PFSK-1 (cell line): ENCODE results near the gene HMGB4.

Experiments used
- FOXP2 ChIP-seq: optimal IDR thresholded peaks from 2 replicates; pipeline ENCODE3; 2011; ENCODE audit warnings: borderline replicate concordance, control low read depth, inconsistent platforms; ENCODE audit not compliant: insufficient read depth; ENCODE audit errors: extremely low read length, extremely low read depth
- POLR2AphosphoS5 ChIP-seq: IDR thresholded peaks from 2 replicates; pipeline ENCODE4 v1.6.1; 2012; ENCODE audit warnings: low read depth, mild to moderate bottlenecking, control low read depth, low read length, moderate library complexity
- SIN3A ChIP-seq: IDR thresholded peaks from 2 replicates; pipeline ENCODE4 v1.6.1; 2012; ENCODE audit warnings: mild to moderate bottlenecking, low read length, moderate library complexity, borderline replicate concordance; ENCODE audit not compliant: insufficient read depth
- TAF1 ChIP-seq: IDR thresholded peaks from 2 replicates; pipeline ENCODE4 v1.6.1; 2012; ENCODE audit warnings: low read length, control low read depth, borderline replicate concordance; ENCODE audit not compliant: insufficient read depth
- TF ChIP-seq, protein P1 (sequence below), 2 experiments: IDR thresholded peaks; 2 replicates each; pipeline versions ENCODE4 v1.6.1 to v1.8.0; 2011 to 2012; ENCODE audit warnings: low read depth in 2 of 2, low read length in 2 of 2, control low read depth in 1 of 2, inconsistent platforms in 1 of 2, mild to moderate bottlenecking in 1 of 2, moderate library complexity in 1 of 2; ENCODE audit not compliant: insufficient read depth in 1 of 2

HMGB4 gene

GRCh38 chr1:33860671-33861070 lies 3.2 kb upstream of the HMGB4 start:
- TF ChIP-seq SIN3A = no peak
- TF ChIP-seq, protein P1, sequence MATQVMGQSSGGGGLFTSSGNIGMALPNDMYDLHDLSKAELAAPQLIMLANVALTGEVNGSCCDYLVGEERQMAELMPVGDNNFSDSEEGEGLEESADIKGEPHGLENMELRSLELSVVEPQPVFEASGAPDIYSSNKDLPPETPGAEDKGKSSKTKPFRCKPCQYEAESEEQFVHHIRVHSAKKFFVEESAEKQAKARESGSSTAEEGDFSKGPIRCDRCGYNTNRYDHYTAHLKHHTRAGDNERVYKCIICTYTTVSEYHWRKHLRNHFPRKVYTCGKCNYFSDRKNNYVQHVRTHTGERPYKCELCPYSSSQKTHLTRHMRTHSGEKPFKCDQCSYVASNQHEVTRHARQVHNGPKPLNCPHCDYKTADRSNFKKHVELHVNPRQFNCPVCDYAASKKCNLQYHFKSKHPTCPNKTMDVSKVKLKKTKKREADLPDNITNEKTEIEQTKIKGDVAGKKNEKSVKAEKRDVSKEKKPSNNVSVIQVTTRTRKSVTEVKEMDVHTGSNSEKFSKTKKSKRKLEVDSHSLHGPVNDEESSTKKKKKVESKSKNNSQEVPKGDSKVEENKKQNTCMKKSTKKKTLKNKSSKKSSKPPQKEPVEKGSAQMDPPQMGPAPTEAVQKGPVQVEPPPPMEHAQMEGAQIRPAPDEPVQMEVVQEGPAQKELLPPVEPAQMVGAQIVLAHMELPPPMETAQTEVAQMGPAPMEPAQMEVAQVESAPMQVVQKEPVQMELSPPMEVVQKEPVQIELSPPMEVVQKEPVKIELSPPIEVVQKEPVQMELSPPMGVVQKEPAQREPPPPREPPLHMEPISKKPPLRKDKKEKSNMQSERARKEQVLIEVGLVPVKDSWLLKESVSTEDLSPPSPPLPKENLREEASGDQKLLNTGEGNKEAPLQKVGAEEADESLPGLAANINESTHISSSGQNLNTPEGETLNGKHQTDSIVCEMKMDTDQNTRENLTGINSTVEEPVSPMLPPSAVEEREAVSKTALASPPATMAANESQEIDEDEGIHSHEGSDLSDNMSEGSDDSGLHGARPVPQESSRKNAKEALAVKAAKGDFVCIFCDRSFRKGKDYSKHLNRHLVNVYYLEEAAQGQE (IDR thresholded peaks at IDR 0.05; ENCODE audit: insufficient read depth in 1 of 2, low read depth in 2 of 2, low read length in 2 of 2) = no peak
- TF ChIP-seq FOXP2 = no peak
- no peak for TF ChIP-seq TAF1
- TF ChIP-seq POLR2AphosphoS5 = no peak

DNA sequence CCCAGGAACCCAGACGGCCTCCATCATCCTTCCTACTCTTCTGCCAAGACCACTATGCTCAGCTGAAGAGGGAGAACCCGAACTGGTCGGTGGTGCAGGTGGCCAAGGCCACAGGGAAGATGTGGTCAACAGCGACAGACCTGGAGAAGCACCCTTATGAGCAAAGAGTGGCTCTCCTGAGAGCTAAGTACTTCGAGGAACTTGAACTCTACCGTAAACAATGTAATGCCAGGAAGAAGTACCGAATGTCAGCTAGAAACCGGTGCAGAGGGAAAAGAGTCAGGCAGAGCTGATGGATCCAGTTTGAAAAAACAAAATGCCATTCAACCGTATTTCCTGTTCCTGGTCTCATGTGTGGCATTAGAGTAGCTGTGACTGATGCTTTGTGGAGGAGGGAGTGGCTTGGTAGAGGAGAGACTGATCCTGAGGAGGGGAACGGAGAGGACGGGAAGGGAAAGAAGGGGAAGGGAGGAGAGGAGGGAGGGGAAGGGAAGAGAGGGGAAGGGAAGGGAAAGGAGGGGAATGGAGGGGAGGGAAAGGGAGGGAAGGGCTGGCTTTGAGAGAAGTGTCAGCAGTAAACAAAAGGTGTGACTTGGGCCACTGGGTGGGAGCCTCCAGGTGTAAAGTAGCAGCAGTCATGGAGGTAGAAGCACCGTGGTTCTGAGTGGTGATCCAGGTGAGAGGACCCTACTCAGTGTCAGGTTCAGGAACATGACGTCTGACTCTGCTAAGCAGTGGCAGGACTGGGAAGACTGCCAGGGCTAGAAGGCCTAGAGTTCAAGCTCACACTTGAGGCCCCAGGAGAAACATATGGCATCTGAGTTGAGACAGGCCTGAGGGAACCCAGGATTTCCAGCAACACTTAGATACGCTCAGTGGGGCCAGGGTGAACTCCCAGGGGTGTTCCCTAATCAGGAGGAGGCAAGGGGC lies 846 bp downstream of the HMGB4 start:
- TF ChIP-seq, protein P1 (IDR thresholded peaks at IDR 0.05; ENCODE audit: insufficient read depth in 1 of 2, low read depth in 2 of 2, low read length in 2 of 2) = no peak
- TF ChIP-seq FOXP2 (no peak), POLR2AphosphoS5 (no peak), SIN3A (no peak), TAF1 (no peak)

GRCh38 chr1:33866281-33866680 lies 2.4 kb downstream of the HMGB4 start:
- TF ChIP-seq POLR2AphosphoS5 (no peak), FOXP2 (no peak), TAF1 (no peak), SIN3A (no peak)
- TF ChIP-seq, protein P1 (IDR thresholded peaks at IDR 0.05; ENCODE audit: insufficient read depth in 1 of 2, low read depth in 2 of 2, low read length in 2 of 2) = no peak

DNA sequence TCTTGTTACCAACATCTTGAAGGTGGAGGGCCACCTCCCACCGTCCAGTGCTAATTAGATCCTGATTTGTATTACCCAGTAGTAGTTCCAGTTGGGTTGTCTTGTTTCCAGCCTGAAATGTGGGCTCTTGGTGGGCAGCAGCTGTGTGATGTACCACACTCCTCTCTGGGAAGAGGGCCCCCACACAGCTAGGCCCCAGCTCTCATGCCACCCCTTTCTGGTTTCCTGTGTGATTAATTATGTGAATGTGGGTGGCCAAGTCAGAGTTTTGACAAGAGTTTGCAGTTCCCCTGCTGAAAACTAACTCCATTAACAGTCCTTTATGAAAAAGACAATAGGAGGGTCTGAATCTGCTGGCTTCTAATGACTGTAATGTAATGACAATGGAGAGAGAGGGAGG lies 3.8 kb downstream of the HMGB4 start:
- TF ChIP-seq, protein P1 (IDR thresholded peaks at IDR 0.05; ENCODE audit: insufficient read depth in 1 of 2, low read depth in 2 of 2, low read length in 2 of 2) = no peak
- TF ChIP-seq FOXP2 (no peak), POLR2AphosphoS5 (no peak), TAF1 (no peak), SIN3A (no peak)
